SK-N-SH (cell line): ENCODE measurements around the gene GALK1. TPM values are rescaled to one million over a fixed set of nuclear protein-coding genes. Genes with fewer than 3 reads are reported as not detected.

Source experiments
- CTCF ChIA-PET: fragments of 300-600, 350-600 bp; formaldehyde crosslinking; extraction: SDS; loops from one replicate; lab custom pipeline; 2021; lab: Yijun Ruan, JAX
- POLR2A ChIA-PET: fragments of 350-600 bp; sonication (Branson Sonifier 250); formaldehyde crosslinking; extraction: SDS; loops from one replicate; lab custom pipeline; 2020; ENCODE audit warnings: antibody characterized with exemption, inconsistent platforms; lab: Yijun Ruan, JAX
- DNase-seq: peaks from one replicate; pipeline ENCODE4 v3.0.0; 2012
- H2AFZ ChIP-seq: fragments of 200-600 bp; sonication (generic); 2 replicates; pipeline ENCODE4 v1.8.1; 2016; ENCODE audit warnings: antibody characterized with exemption, mild to moderate bottlenecking, low read depth
- H3F3A ChIP-seq: fragments of 200-600 bp; sonication (generic); replicated peaks from 2 replicates; pipeline ENCODE3; 2016; ENCODE audit warnings: antibody characterized with exemption, mild to moderate bottlenecking; ENCODE audit not compliant: insufficient read depth
- H3K27ac ChIP-seq, 2 experiments: fragments of 200-500 bp in 1 of 2; fragments of 200-600 bp in 1 of 2; sonication (Bioruptor generic) in 1 of 2; sonication (generic), shearing (Covaris generic) in 1 of 2; 2 replicates each; pipeline versions ENCODE4 v1.5.1 to v1.6.1; 2014 to 2016; ENCODE audit warnings: low read depth in 2 of 2, inconsistent platforms in 1 of 2, low read length in 1 of 2, mild to moderate bottlenecking in 1 of 2, mixed read lengths in 1 of 2
- H3K27me3 ChIP-seq: fragments of 200-600 bp; sonication (generic), shearing (Covaris generic); 2 replicates; pipeline ENCODE4 v1.6.1; 2016; ENCODE audit warnings: mixed run types; ENCODE audit not compliant: insufficient read depth
- H3K36me3 ChIP-seq, 2 experiments: fragments of 200-500 bp in 1 of 2; fragments of 200-600 bp in 1 of 2; sonication (Bioruptor generic) in 1 of 2; sonication (generic) in 1 of 2; replicated peaks in 1 of 2; 2 replicates each; pipeline versions ENCODE3 to v1.5.1; 2014 to 2016; ENCODE audit warnings: low read length in 1 of 2, mild to moderate bottlenecking in 1 of 2; ENCODE audit not compliant: insufficient read depth in 2 of 2, control insufficient read depth in 1 of 2
- H3K4me1 ChIP-seq, 2 experiments: fragments of 200-500 bp in 1 of 2; fragments of 200-600 bp in 1 of 2; sonication (Bioruptor generic) in 1 of 2; sonication (generic), shearing (Covaris generic) in 1 of 2; 2 replicates each; pipeline versions ENCODE4 v1.5.1 to v1.6.1; 2014 to 2016; ENCODE audit warnings: low read depth in 1 of 2, low read length in 1 of 2, mixed run types in 1 of 2; ENCODE audit not compliant: insufficient read depth in 2 of 2, control insufficient read depth in 1 of 2
- H3K4me2 ChIP-seq: fragments of 200-600 bp; sonication (generic), shearing (Covaris generic); 2 replicates; pipeline ENCODE4 v1.6.1; 2017; ENCODE audit warnings: mixed run types
- H3K4me3 ChIP-seq, 2 experiments: fragments of 200-500 bp in 1 of 2; fragments of 200-600 bp in 1 of 2; sonication (Bioruptor generic) in 1 of 2; sonication (generic), shearing (Covaris generic) in 1 of 2; 2 replicates each; pipeline versions ENCODE4 v1.5.1 to v1.8.1; 2014 to 2016; ENCODE audit warnings: low read depth in 2 of 2, inconsistent platforms in 1 of 2, low read length in 1 of 2, mild to moderate bottlenecking in 1 of 2, mixed read lengths in 1 of 2, moderate library complexity in 1 of 2
- H3K79me2 ChIP-seq: fragments of 200-600 bp; sonication (generic); 2 replicates; pipeline ENCODE4 v1.8.1; 2017; ENCODE audit warnings: mild to moderate bottlenecking; ENCODE audit not compliant: insufficient read depth
- H3K9ac ChIP-seq: fragments of 200-600 bp; sonication (generic); 2 replicates; pipeline ENCODE4 v1.6.1; 2017; ENCODE audit warnings: mixed run types
- H3K9me2 ChIP-seq: fragments of 200-600 bp; sonication (generic); 2 replicates; pipeline ENCODE4 v1.6.1; 2017; ENCODE audit warnings: mixed run types
- H3K9me3 ChIP-seq: fragments of 200-600 bp; sonication (generic); 2 replicates; pipeline ENCODE4 v1.6.1; 2017; ENCODE audit warnings: mixed run types, mild to moderate bottlenecking, moderate library complexity
- H4K20me1 ChIP-seq: fragments of 200-600 bp; sonication (generic); 2 replicates; pipeline ENCODE4 v1.6.1; 2017; ENCODE audit warnings: mild to moderate bottlenecking, mixed run types; ENCODE audit not compliant: insufficient read depth
- ELF1 ChIP-seq: IDR thresholded peaks from 2 replicates; pipeline ENCODE4 v1.4.0; 2012
- GABPA ChIP-seq: IDR thresholded peaks from 2 replicates; pipeline ENCODE4 v1.4.0; 2012; ENCODE audit warnings: low read depth, mild to moderate bottlenecking
- JUND ChIP-seq: IDR thresholded peaks from 2 replicates; pipeline ENCODE4 v1.4.0; 2012
- MEF2A ChIP-seq: IDR thresholded peaks from 2 replicates; pipeline ENCODE4 v1.4.0; 2012; ENCODE audit warnings: low read depth, borderline replicate concordance
- RCOR1 ChIP-seq: fragments of 150-350 bp; IDR thresholded peaks from 2 replicates; pipeline ENCODE4 v1.6.1; 2017; ENCODE audit warnings: antibody characterized with exemption, low read length
- RFX5 ChIP-seq: IDR thresholded peaks from 2 replicates; pipeline ENCODE4 v1.6.1; 2012; ENCODE audit warnings: mild to moderate bottlenecking, improper control_type of control experiment, low read length
- RXRA ChIP-seq: IDR thresholded peaks from 2 replicates; pipeline ENCODE4 v1.4.0; 2012; ENCODE audit warnings: low read depth, mild to moderate bottlenecking, borderline replicate concordance
- SIN3A ChIP-seq: IDR thresholded peaks from 2 replicates; pipeline ENCODE4 v1.6.1; 2012; ENCODE audit warnings: low read depth, mild to moderate bottlenecking, low read length, moderate library complexity, borderline replicate concordance
- WGBS: methylation state at CpG from one replicate; pipeline ENCODE4 v1.1.6; 2017; ENCODE audit warnings: low lambda C conversion rate; 5-methylcytosine and 5-hydroxymethylcytosine counted together
- polyA plus RNA-seq, 3 experiments: library from polyadenylated mRNA; depleted of rRNA; stranded (reverse); fragments of >200 nt; gene quantifications; 2 replicates each; pipeline ENCODE4 v1.2.3, GENCODE V29; 2012
- TF ChIP-seq, protein P1 (sequence below): IDR thresholded peaks from 2 replicates; pipeline ENCODE4 v1.4.0; 2012; ENCODE audit warnings: low read depth, borderline replicate concordance
- TF ChIP-seq, protein P2 (sequence below): fragments of 200-600 bp; sonication (generic); IDR thresholded peaks from 2 replicates; pipeline ENCODE4 v1.6.1; 2017; ENCODE audit warnings: antibody characterized with exemption, mild to moderate bottlenecking, moderate library complexity
- TF ChIP-seq, protein P3 (sequence below): IDR thresholded peaks from 2 replicates; pipeline ENCODE4 v1.6.1; 2012; ENCODE audit warnings: mild to moderate bottlenecking, low read depth, low read length, moderate library complexity
- TF ChIP-seq, protein P4 (sequence below): IDR thresholded peaks from 2 replicates; pipeline ENCODE4; 2012
- TF ChIP-seq, protein P5 (sequence below): fragments of 150-350 bp; IDR thresholded peaks from 2 replicates; pipeline ENCODE4 v1.6.1; 2017; ENCODE audit warnings: antibody characterized with exemption, low read length, low read depth, borderline replicate concordance
- TF ChIP-seq, protein P6 (sequence below): IDR thresholded peaks from 2 replicates; pipeline ENCODE4 v1.4.0; 2012; ENCODE audit warnings: low read depth
- TF ChIP-seq, protein P7 (sequence below): fragments of 150-350 bp; IDR thresholded peaks from 2 replicates; pipeline ENCODE4 v1.6.1; 2016; ENCODE audit warnings: mild to moderate bottlenecking, low read depth, low read length

GALK1 gene
- polyA plus RNA-seq, 1 of the 3 experiments (the other 2 are of a cell fraction), result 36.5 TPM

DNA sequence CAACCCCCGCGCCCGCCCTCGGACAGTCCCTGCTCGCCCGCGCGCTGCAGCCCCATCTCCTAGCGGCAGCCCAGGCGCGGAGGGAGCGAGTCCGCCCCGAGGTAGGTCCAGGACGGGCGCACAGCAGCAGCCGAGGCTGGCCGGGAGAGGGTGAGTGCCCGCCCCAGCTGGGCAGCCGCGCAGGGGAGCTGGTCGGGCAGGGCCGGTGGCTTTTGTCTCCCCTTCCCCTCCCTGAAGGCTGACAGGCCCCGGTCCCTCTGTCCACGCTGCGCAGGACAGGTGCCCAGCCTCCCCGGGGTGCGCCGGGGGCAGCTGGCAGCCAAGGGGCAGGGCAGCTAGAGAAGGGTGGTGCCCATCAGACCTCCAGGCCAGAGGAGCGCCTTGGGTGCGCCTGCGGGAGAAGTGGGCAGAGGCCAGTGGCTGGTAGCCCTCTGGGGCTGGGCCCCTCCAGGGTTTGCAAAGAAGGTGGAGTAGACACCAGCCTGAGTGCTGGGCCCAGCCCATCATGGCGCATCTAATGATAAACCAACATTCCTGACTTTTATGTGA lies 43.5 kb downstream of the GALK1 start:
- CTCF ChIA-PET, result interaction anchor here (0.6 to 25.4 kb wide), 9 partner anchors 8 to 121 kb away, joined by 3 to 419 read pairs (median 6); partner anchors contain the start of gene SMIM5
- peaks cover 44% of the 10 kb centered on the region for H3K27me3 ChIP-seq
- no peaks in the 10 kb centered on the region for H3K9me3 ChIP-seq
- H3K4me2 ChIP-seq, result peak overlapping the region; percentile 70
- H3K4me1 ChIP-seq, result peaks cover 0 to 4% of the 10 kb centered on the region in 2 experiments; a peak in 1 of 4 replicates
- peak; percentile 89 for DNase-seq
- no peaks in the 10 kb centered on the region for H3K9me2 ChIP-seq
- H3K27ac ChIP-seq, result no peak overlapping the region
- H2AFZ ChIP-seq, result no peak overlapping the region
- 10% methylated on average over 13 of the region's 33 CpGs for WGBS
- H3K4me3 ChIP-seq, result peak overlapping the region; percentile 46 to 50; a peak in 3 of 4 replicates
- H3K36me3 ChIP-seq, result no peaks in the 10 kb centered on the region
- POLR2A ChIA-PET, result no interaction called here
- TF ChIP-seq, protein P1, sequence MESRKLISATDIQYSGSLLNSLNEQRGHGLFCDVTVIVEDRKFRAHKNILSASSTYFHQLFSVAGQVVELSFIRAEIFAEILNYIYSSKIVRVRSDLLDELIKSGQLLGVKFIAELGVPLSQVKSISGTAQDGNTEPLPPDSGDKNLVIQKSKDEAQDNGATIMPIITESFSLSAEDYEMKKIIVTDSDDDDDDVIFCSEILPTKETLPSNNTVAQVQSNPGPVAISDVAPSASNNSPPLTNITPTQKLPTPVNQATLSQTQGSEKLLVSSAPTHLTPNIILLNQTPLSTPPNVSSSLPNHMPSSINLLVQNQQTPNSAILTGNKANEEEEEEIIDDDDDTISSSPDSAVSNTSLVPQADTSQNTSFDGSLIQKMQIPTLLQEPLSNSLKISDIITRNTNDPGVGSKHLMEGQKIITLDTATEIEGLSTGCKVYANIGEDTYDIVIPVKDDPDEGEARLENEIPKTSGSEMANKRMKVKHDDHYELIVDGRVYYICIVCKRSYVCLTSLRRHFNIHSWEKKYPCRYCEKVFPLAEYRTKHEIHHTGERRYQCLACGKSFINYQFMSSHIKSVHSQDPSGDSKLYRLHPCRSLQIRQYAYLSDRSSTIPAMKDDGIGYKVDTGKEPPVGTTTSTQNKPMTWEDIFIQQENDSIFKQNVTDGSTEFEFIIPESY, result no peak
- no peak for TF ChIP-seq SIN3A
- TF ChIP-seq, protein P2, sequence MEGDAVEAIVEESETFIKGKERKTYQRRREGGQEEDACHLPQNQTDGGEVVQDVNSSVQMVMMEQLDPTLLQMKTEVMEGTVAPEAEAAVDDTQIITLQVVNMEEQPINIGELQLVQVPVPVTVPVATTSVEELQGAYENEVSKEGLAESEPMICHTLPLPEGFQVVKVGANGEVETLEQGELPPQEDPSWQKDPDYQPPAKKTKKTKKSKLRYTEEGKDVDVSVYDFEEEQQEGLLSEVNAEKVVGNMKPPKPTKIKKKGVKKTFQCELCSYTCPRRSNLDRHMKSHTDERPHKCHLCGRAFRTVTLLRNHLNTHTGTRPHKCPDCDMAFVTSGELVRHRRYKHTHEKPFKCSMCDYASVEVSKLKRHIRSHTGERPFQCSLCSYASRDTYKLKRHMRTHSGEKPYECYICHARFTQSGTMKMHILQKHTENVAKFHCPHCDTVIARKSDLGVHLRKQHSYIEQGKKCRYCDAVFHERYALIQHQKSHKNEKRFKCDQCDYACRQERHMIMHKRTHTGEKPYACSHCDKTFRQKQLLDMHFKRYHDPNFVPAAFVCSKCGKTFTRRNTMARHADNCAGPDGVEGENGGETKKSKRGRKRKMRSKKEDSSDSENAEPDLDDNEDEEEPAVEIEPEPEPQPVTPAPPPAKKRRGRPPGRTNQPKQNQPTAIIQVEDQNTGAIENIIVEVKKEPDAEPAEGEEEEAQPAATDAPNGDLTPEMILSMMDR, result no peak
- TF ChIP-seq JUND, result no peak
- no peak for TF ChIP-seq GABPA
- TF ChIP-seq, protein P3, sequence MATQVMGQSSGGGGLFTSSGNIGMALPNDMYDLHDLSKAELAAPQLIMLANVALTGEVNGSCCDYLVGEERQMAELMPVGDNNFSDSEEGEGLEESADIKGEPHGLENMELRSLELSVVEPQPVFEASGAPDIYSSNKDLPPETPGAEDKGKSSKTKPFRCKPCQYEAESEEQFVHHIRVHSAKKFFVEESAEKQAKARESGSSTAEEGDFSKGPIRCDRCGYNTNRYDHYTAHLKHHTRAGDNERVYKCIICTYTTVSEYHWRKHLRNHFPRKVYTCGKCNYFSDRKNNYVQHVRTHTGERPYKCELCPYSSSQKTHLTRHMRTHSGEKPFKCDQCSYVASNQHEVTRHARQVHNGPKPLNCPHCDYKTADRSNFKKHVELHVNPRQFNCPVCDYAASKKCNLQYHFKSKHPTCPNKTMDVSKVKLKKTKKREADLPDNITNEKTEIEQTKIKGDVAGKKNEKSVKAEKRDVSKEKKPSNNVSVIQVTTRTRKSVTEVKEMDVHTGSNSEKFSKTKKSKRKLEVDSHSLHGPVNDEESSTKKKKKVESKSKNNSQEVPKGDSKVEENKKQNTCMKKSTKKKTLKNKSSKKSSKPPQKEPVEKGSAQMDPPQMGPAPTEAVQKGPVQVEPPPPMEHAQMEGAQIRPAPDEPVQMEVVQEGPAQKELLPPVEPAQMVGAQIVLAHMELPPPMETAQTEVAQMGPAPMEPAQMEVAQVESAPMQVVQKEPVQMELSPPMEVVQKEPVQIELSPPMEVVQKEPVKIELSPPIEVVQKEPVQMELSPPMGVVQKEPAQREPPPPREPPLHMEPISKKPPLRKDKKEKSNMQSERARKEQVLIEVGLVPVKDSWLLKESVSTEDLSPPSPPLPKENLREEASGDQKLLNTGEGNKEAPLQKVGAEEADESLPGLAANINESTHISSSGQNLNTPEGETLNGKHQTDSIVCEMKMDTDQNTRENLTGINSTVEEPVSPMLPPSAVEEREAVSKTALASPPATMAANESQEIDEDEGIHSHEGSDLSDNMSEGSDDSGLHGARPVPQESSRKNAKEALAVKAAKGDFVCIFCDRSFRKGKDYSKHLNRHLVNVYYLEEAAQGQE, result no peak
- no peak for TF ChIP-seq ELF1
- TF ChIP-seq, protein P4, sequence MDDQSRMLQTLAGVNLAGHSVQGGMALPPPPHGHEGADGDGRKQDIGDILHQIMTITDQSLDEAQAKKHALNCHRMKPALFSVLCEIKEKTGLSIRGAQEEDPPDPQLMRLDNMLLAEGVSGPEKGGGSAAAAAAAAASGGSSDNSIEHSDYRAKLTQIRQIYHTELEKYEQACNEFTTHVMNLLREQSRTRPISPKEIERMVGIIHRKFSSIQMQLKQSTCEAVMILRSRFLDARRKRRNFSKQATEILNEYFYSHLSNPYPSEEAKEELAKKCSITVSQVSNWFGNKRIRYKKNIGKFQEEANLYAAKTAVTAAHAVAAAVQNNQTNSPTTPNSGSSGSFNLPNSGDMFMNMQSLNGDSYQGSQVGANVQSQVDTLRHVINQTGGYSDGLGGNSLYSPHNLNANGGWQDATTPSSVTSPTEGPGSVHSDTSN, result no peak
- no peak for TF ChIP-seq RXRA
- TF ChIP-seq, protein P5, sequence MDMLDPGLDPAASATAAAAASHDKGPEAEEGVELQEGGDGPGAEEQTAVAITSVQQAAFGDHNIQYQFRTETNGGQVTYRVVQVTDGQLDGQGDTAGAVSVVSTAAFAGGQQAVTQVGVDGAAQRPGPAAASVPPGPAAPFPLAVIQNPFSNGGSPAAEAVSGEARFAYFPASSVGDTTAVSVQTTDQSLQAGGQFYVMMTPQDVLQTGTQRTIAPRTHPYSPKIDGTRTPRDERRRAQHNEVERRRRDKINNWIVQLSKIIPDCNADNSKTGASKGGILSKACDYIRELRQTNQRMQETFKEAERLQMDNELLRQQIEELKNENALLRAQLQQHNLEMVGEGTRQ, result no peak
- no peak for TF ChIP-seq MEF2A
- TF ChIP-seq, protein P6, sequence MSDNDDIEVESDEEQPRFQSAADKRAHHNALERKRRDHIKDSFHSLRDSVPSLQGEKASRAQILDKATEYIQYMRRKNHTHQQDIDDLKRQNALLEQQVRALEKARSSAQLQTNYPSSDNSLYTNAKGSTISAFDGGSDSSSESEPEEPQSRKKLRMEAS, result no peak
- TF ChIP-seq, protein P7, sequence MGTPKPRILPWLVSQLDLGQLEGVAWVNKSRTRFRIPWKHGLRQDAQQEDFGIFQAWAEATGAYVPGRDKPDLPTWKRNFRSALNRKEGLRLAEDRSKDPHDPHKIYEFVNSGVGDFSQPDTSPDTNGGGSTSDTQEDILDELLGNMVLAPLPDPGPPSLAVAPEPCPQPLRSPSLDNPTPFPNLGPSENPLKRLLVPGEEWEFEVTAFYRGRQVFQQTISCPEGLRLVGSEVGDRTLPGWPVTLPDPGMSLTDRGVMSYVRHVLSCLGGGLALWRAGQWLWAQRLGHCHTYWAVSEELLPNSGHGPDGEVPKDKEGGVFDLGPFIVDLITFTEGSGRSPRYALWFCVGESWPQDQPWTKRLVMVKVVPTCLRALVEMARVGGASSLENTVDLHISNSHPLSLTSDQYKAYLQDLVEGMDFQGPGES, result no peak
- TF ChIP-seq RCOR1, result no peak
- no peak for TF ChIP-seq RFX5
- no peaks in the 10 kb centered on the region for H3K79me2 ChIP-seq
- H4K20me1 ChIP-seq, result no peaks in the 10 kb centered on the region
- no peaks in the 10 kb centered on the region for H3F3A ChIP-seq
- no peak overlapping the region for H3K9ac ChIP-seq
